Colonic mucosa (tissue), 4 donors: Measurements from ENCODE around the gene SGCE. TPM values are rescaled to one million over a fixed set of nuclear protein-coding genes. Genes with fewer than 3 reads are reported as not detected.

Experiments
- DNase-seq: peaks from one replicate; pipeline ENCODE4 v3.0.0-alpha.2; 2020
- H3K27ac ChIP-seq: fragments of 200-600 bp; one replicate; pipeline ENCODE4 v1.8.0; 2021
- H3K27me3 ChIP-seq: fragments of 200-600 bp; one replicate; pipeline ENCODE4 v1.8.0; 2021
- H3K36me3 ChIP-seq: fragments of 200-600 bp; one replicate; pipeline ENCODE4 v1.8.0; 2021
- H3K4me1 ChIP-seq: fragments of 200-600 bp; one replicate; pipeline ENCODE4 v1.8.0; 2021; ENCODE audit warnings: mild to moderate bottlenecking
- H3K4me3 ChIP-seq: fragments of 200-600 bp; one replicate; pipeline ENCODE4 v1.8.0; 2021
- H3K9ac ChIP-seq, 2 donors: one replicate each; pipeline ENCODE4 v1.7.0; 2013; ENCODE audit warnings: control low read depth in 2 of 2, low read depth in 2 of 2, low read length in 2 of 2
- H3K9me3 ChIP-seq: fragments of 200-600 bp; one replicate; pipeline ENCODE4 v1.8.0; 2021
- intact Hi-C: fragments of 100-400 bp; cut with DNase I; formaldehyde crosslinking; loops from one replicate; pipeline ENCODE4 v1.14.1; 2022
- total RNA-seq, 2 donors: library from RNA; stranded (reverse); fragmentation: NEBNext Ultra II Directional in 1 of 2; extraction: Animal tissue kit (Norgen Biotek cat#: 25700) in 1 of 2; gene quantifications; one replicate each; pipeline ENCODE4 v1.2.1, GENCODE V29; 2021
- TF ChIP-seq, protein P1 (sequence below): fragments of 200-600 bp; IDR thresholded peaks from one replicate; pipeline ENCODE4 v1.8.0; 2022; ENCODE audit warnings: antibody characterized with exemption, mild to moderate bottlenecking
- donor health status: healthy.
- donor health status: DM: no; HTN: no; CAD: no.
- donor health status: DM: no; HTN: no; CAD: no.

Gene SGCE
- total RNA-seq, 2 donors from 2014 or later = 6.1 to 10.8 TPM

DNA sequence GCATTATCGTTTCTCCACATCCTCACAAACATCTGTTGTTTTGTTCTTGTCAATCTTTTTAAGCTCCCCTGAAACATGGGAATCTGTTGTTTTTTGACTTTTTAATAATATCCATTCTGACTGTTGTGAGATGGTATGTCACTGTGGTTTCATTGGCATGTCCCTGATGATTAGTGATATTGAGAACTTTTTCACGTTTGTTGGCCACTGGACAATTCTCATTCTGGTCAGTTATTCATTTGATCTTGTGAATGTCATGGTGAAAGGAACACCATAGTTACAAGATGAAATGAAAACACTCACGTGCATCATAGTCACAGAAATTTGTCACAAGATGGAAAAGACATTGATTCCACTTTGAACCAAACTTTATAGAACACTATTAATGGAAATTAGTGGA lies 20.5 kb upstream of the SGCE start:
- TF ChIP-seq, protein P1, sequence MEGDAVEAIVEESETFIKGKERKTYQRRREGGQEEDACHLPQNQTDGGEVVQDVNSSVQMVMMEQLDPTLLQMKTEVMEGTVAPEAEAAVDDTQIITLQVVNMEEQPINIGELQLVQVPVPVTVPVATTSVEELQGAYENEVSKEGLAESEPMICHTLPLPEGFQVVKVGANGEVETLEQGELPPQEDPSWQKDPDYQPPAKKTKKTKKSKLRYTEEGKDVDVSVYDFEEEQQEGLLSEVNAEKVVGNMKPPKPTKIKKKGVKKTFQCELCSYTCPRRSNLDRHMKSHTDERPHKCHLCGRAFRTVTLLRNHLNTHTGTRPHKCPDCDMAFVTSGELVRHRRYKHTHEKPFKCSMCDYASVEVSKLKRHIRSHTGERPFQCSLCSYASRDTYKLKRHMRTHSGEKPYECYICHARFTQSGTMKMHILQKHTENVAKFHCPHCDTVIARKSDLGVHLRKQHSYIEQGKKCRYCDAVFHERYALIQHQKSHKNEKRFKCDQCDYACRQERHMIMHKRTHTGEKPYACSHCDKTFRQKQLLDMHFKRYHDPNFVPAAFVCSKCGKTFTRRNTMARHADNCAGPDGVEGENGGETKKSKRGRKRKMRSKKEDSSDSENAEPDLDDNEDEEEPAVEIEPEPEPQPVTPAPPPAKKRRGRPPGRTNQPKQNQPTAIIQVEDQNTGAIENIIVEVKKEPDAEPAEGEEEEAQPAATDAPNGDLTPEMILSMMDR = no peak
- H3K9ac ChIP-seq = no peak overlapping the region
- H3K27ac ChIP-seq = no peak overlapping the region
- H3K9me3 ChIP-seq = no peaks in the 10 kb centered on the region
- no peak for DNase-seq
- H3K4me3 ChIP-seq = no peak overlapping the region
- no peaks in the 10 kb centered on the region for H3K36me3 ChIP-seq
- no peaks in the 10 kb centered on the region for H3K27me3 ChIP-seq
- H3K4me1 ChIP-seq = no peaks in the 10 kb centered on the region
- intact Hi-C loops = no loop called here

DNA sequence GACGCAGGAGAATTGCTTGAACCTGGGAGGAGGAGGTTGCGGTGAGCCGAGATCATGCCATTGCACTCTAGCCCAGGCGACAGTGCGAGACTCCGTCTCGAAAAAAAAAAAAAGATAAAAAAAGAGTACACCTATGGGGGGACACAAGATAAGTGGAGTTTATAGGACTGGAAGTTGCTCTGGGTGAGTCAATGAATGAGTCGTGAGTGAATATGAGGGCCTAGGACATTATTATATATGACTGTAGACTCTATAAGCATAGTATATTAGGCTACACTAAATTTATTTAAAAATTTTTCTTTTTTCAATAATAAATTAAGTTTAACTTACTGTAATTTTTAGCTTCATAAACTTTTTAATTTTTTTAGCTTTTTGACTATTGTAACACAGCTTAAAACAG lies 19.4 kb upstream of the SGCE start:
- no peaks in the 10 kb centered on the region for H3K9me3 ChIP-seq
- H3K27me3 ChIP-seq = no peaks in the 10 kb centered on the region
- H3K9ac ChIP-seq = no peak overlapping the region
- no peaks in the 10 kb centered on the region for H3K36me3 ChIP-seq
- no peak overlapping the region for H3K27ac ChIP-seq
- intact Hi-C loops = no loop called here
- no peak overlapping the region for H3K4me3 ChIP-seq
- H3K4me1 ChIP-seq = no peaks in the 10 kb centered on the region
- TF ChIP-seq, protein P1 = no peak
- no peak for DNase-seq

DNA sequence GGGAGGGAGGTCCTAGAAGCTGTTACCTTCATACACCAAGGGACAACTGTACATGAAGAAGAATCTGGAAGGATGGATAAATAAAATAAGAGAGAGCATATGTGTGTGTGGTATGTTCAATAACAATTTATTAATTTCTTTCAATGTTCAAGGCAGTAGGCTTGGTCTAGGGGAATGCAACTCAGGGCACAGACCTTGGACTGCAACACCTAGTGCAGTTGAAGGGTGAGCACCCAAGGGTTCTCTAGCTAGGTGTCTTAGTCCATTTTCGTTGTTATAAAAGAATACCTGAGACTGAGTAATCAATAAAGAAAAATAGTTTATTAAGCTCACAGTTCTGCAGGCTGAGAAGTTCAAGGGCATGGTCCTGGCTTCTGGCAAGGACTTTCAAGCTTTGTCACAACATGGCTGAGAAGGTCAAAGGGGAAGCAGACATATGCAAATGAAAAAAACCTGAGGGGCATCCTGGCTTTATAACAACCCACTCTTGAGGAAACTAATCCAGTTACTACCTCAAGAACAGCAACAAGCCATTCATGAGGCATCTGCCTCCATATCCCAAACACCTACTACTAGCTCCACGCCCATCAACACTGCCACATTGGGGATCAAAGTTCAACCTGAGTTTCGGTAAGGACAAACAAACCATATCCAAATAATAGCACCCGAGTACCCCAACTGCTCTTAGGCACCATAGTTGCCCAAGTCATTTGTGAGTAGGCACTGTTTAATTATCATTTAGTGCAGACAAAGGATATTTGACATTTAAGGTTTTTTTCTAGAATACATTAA lies 15.7 kb upstream of the SGCE start:
- DNase-seq = no peak
- intact Hi-C loops = no loop called here

DNA sequence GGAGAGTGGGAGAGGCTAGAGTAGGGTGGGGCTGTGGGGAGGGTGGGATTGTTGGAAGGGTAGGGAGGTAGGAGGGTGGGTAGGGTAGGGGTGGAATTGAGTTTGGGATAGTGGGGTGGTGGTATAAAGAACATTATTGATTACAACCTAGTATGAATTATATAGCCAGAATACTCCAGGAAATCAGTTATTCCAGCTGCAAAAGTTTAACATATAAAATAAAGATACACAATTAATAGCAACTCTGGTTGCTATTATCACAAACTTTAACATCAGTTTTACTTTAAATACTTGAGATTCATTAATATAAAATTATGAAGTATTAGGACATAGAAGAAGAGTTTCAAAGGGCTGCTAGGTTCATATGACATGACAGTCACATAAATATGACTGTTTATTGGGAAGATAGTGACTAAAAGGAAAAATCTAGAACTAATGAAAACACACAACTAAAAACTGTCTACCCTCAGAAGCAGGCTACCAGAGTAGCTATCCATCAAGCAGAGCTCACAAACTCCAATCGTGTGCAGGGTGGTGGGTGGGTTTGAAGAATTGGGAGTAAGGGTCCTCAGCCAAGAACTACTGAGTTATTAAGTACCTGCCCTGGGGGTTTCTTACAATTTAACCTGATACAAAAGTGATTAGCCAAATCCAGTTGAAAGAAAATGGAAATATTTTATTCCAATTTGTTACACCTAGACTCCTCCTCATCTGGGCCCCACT lies 14.0 kb upstream of the SGCE start:
- intact Hi-C loops = no loop called here

More for the DNA sequence above, 15.7 kb upstream of the SGCE start:
- no peak overlapping the region for H3K9ac ChIP-seq
- no peak overlapping the region for H3K27ac ChIP-seq
- H3K4me1 ChIP-seq = no peaks in the 10 kb centered on the region
- H3K9me3 ChIP-seq = no peaks in the 10 kb centered on the region
- no peaks in the 10 kb centered on the region for H3K27me3 ChIP-seq
- H3K36me3 ChIP-seq = no peaks in the 10 kb centered on the region
- H3K4me3 ChIP-seq = no peak overlapping the region
- TF ChIP-seq, protein P1 = no peak

DNA sequence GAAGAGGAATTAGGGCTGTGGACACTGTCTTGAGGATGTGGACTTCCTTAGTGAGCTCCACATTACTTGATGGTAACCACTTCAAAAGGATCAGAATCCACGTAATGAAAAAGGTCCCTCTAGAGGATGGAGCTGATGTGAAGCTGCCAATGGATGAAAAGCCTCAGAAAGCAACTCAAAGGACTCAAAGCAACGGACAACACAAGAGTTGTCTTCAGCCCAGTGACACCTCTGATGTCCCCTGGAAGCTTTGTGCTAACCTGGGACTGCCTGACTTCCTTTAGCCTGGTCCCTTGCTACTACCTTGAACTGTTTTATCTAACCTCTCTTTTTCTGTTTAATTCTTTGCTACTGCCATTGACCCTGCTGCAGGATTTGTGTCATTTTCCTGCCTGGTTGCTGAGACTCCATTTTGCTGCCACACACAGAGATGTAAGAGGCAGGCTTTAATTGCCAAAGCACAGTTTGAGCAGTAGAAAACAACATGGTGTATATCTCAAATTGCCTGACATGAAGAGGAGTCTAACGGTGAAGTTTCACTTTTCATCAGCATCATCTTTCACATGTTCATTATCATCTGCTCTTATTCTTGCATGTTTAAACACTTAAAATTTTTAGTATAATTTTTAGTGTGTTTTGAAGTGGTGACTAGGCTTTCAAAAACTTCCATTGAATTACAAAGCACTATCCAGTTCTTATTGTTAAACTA lies 11.1 kb upstream of the SGCE start:
- Histone ChIP-seq H3K4me3 (no peak overlapping the region), H3K9ac (no peak overlapping the region), H3K9me3 (no peaks in the 10 kb centered on the region), H3K4me1 (no peaks in the 10 kb centered on the region), H3K27me3 (no peaks in the 10 kb centered on the region), H3K36me3 (no peaks in the 10 kb centered on the region), H3K27ac (no peak overlapping the region)
- DNase-seq = no peak
- intact Hi-C loops = no loop called here
- TF ChIP-seq, protein P1 = no peak

More for the DNA sequence above, 14.0 kb upstream of the SGCE start:
- H3K9me3 ChIP-seq = no peaks in the 10 kb centered on the region
- no peak overlapping the region for H3K27ac ChIP-seq
- H3K9ac ChIP-seq = no peak overlapping the region
- no peak for DNase-seq
- no peaks in the 10 kb centered on the region for H3K4me1 ChIP-seq
- TF ChIP-seq, protein P1 = no peak
- no peaks in the 10 kb centered on the region for H3K36me3 ChIP-seq
- no peaks in the 10 kb centered on the region for H3K27me3 ChIP-seq
- no peak overlapping the region for H3K4me3 ChIP-seq
